Endothelial cell of umbilical vein (primary cell): ENCODE measurements around the gene RENBP. TPM values are rescaled to one million over a fixed set of nuclear protein-coding genes. Genes with fewer than 3 reads are reported as not detected.

Experiments
- BruUV-seq: library from RNA; stranded (reverse); fragments of 400-500 nt; replicated peaks from 2 replicates; lab custom pipeline; 2021; lab: Mats Ljungman, UMichigan
- CTCF ChIA-PET: fragments of 300-600, 350-600 bp; sonication (Branson Sonifier 250); formaldehyde crosslinking; loops from one replicate; lab custom pipeline; 2021; ENCODE audit warnings: antibody characterized with exemption, inconsistent platforms; lab: Charles Lee
- POLR2A ChIA-PET: fragments of 300-600, 350-600 bp; sonication (Branson Sonifier 250); formaldehyde crosslinking; loops from one replicate; lab custom pipeline; 2021; ENCODE audit warnings: antibody characterized with exemption, inconsistent platforms; lab: Charles Lee
- DNase-seq: peaks from one replicate; pipeline ENCODE4 v3.0.0-alpha.2; 2011; ENCODE audit warnings: low read depth, low spot score
- FAIRE-seq: peaks from 2 replicates; lab custom pipeline; 2011; peaks lifted over from hg19 to GRCh38; lab: Jason Lieb, UNC
- H2AFZ ChIP-seq: 2 replicates; pipeline ENCODE4 v1.6.0; 2012; ENCODE audit warnings: low read depth, low read length, control low read depth, inconsistent platforms
- H3K27ac ChIP-seq: 2 replicates; pipeline ENCODE4 v1.5.1; 2011; ENCODE audit warnings: low read depth, mild to moderate bottlenecking, control low read depth, low read length, moderate library complexity; ENCODE audit not compliant: insufficient read depth
- H3K27me3 ChIP-seq, 2 experiments: 2 replicates each; pipeline versions ENCODE4 v1.6.0 to v1.6.1; 2011; ENCODE audit warnings: low read length in 2 of 2, mixed read lengths in 1 of 2; ENCODE audit not compliant: control insufficient read depth in 2 of 2, insufficient read depth in 2 of 2
- H3K36me3 ChIP-seq, 2 experiments: 2 replicates in 1 of 2; 3 replicates in 1 of 2; pipeline ENCODE4 v1.5.1; 2011; ENCODE audit warnings: low read length in 2 of 2, mild to moderate bottlenecking in 1 of 2, moderate library complexity in 1 of 2; ENCODE audit not compliant: control insufficient read depth in 2 of 2, insufficient read depth in 2 of 2; ENCODE audit errors: extremely low read depth in 1 of 2
- H3K4me1 ChIP-seq: 3 replicates; pipeline ENCODE4 v1.5.1; 2011; ENCODE audit warnings: mild to moderate bottlenecking, low read length; ENCODE audit not compliant: control insufficient read depth, insufficient read depth; ENCODE audit errors: extremely low read depth
- H3K4me2 ChIP-seq: 2 replicates; pipeline ENCODE4 v1.6.1; 2011; ENCODE audit warnings: low read length, control low read depth, mixed read lengths; ENCODE audit not compliant: insufficient read depth
- H3K4me3 ChIP-seq, 3 experiments: fragments of 200-600 bp in 1 of 3; sonication (generic), shearing (Covaris generic) in 1 of 3; replicated peaks in 1 of 3; 2 replicates each; pipeline ENCODE4 v1.5.1; 2011 to 2016; ENCODE audit warnings: control low read depth in 3 of 3, low read length in 3 of 3, mild to moderate bottlenecking in 2 of 3, inconsistent platforms in 1 of 3, low read depth in 1 of 3, moderate library complexity in 1 of 3; ENCODE audit not compliant: insufficient read depth in 1 of 3
- H3K79me2 ChIP-seq: 2 replicates; pipeline ENCODE4 v1.6.0; 2012; ENCODE audit warnings: low read length, inconsistent platforms; ENCODE audit not compliant: control insufficient read depth, insufficient read depth
- H3K9ac ChIP-seq: replicated peaks from 2 replicates; pipeline ENCODE3; 2011; ENCODE audit warnings: low read length, control low read depth; ENCODE audit not compliant: insufficient read depth; ENCODE audit errors: extremely low read depth
- H3K9me1 ChIP-seq: replicated peaks from 3 replicates; pipeline ENCODE4 v1.6.0; 2011; ENCODE audit warnings: mild to moderate bottlenecking, low read length; ENCODE audit not compliant: control insufficient read depth, insufficient read depth; ENCODE audit errors: extremely low read depth
- H3K9me3 ChIP-seq: replicated peaks from 2 replicates; pipeline ENCODE4 v1.5.1; 2012; ENCODE audit warnings: low read length, inconsistent platforms; ENCODE audit not compliant: control insufficient read depth, insufficient read depth
- H4K20me1 ChIP-seq: replicated peaks from 2 replicates; pipeline ENCODE3; 2011; ENCODE audit warnings: mild to moderate bottlenecking, low read length; ENCODE audit not compliant: control insufficient read depth, insufficient read depth; ENCODE audit errors: extremely low read depth
- CTCF ChIP-seq, 2 donors: IDR thresholded peaks; 1 replicate in 1 of 2; 2 replicates in 1 of 2; pipeline ENCODE4 v1.5.1; 2011; ENCODE audit warnings: low read length in 2 of 2, mild to moderate bottlenecking in 2 of 2, moderate library complexity in 2 of 2, control low read depth in 1 of 2, inconsistent platforms in 1 of 2, low read depth in 1 of 2; ENCODE audit not compliant: insufficient read depth in 1 of 2; ENCODE audit errors: extremely low read depth in 1 of 2
- EZH2 ChIP-seq: IDR thresholded peaks from 2 replicates; pipeline ENCODE4 v1.6.1; 2012; ENCODE audit warnings: borderline replicate concordance, low read depth, mild to moderate bottlenecking, moderate library complexity, low read length, inconsistent platforms; ENCODE audit not compliant: severe bottlenecking
- FOS ChIP-seq: IDR thresholded peaks from 2 replicates; pipeline ENCODE4 v1.6.1; 2011; ENCODE audit warnings: mild to moderate bottlenecking, low read length, moderate library complexity, borderline replicate concordance; ENCODE audit not compliant: insufficient read depth
- GATA2 ChIP-seq: IDR thresholded peaks from 2 replicates; pipeline ENCODE4 v1.7.0; 2011; ENCODE audit warnings: low read depth, mild to moderate bottlenecking, moderate library complexity, mixed read lengths, low read length; ENCODE audit not compliant: insufficient read length, insufficient read depth
- JUN ChIP-seq: IDR thresholded peaks from 2 replicates; pipeline ENCODE4 v1.6.1; 2011; ENCODE audit warnings: borderline replicate concordance, low read depth; ENCODE audit not compliant: insufficient read length, insufficient read depth
- MAX ChIP-seq: IDR thresholded peaks from 2 replicates; pipeline ENCODE4 v1.6.1; 2011; ENCODE audit not compliant: insufficient read depth, insufficient read length
- MYC ChIP-seq: IDR thresholded peaks from one replicate; pipeline ENCODE4 v1.6.1; 2011; ENCODE audit warnings: mild to moderate bottlenecking, low read depth, low read length
- POLR2A ChIP-seq: IDR thresholded peaks from 2 replicates; pipeline ENCODE4 v1.6.1; 2012; ENCODE audit warnings: low read depth, mild to moderate bottlenecking, control low read depth, low read length
- POLR2AphosphoS5 ChIP-seq: IDR thresholded peaks from 2 replicates; pipeline ENCODE4 v1.6.1; 2012; ENCODE audit warnings: low read depth, mild to moderate bottlenecking, control low read depth, low read length, moderate library complexity; ENCODE audit not compliant: insufficient read depth
- dilution Hi-C: fragments of 300-500 bp; cut with MboI; formaldehyde crosslinking; loops from one replicate; pipeline ENCODE4 v1.15.0; 2019; ENCODE audit warnings: low sequenced_read_pairs; ENCODE audit not compliant: extremely low pct_ligation_motif_present
- intact Hi-C: fragments of 100-400 bp; cut with micrococcal nuclease; formaldehyde crosslinking; loops from one replicate; pipeline ENCODE4 v1.10.0; 2022
- polyA plus RNA-seq, 4 experiments: library from polyadenylated mRNA; depleted of rRNA in 3 of 4; stranded (reverse) in 3 of 4; unstranded in 1 of 4; fragments of >200 nt; gene quantifications; 2 replicates each; pipeline versions ENCODE4 v1.2.1 to v1.2.3, GENCODE V29; 2011 to 2012; ENCODE audit warnings: missing spikeins in 1 of 4
- total RNA-seq: library from RNA; stranded (reverse); gene quantifications from 2 replicates; pipeline ENCODE4 v1.2.3, GENCODE V29; 2021

Gene RENBP
- total and polyA plus RNA-seq, 2 donors (not counting 3 experiments of a cell fraction or from before 2014, with no cell fraction given), result 8.0 to 16.0 TPM

DNA sequence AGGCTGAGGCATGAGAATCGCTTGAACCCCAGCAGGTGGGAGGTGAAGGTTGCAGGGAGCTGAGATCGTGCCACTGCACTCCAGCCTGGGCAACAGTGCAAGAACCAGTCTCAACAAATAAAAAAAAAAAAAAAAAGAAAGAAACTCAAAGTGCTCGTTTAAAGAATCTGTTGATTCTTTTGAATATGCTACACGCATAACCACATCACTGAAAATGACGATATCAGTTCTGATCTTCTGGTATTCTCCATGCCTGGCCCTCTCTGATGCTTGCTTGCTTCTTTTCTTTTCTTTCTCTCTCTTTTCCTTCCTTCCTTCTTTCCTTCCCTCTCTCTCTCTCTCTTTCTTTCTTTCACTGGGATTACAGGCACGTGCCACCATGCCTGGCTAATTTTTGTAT lies 32.6 kb downstream of the RENBP start:
- H3K4me3 ChIP-seq, result no peak overlapping the region
- no peaks in the 10 kb centered on the region for H3K9me3 ChIP-seq
- intact Hi-C loops (no loop called here), dilution Hi-C loops (no loop called here)
- H3K36me3 ChIP-seq, result no peaks in the 10 kb centered on the region
- no peaks in the 10 kb centered on the region for H3K9me1 ChIP-seq
- TF ChIP-seq JUN (no peak), EZH2 (no peak), MAX (no peak)
- BruUV-seq, result no TSS peak
- no peaks in the 10 kb centered on the region for H4K20me1 ChIP-seq
- ChIA-PET CTCF (interaction anchor here (0.7 to 1.7 kb wide), 4 partner anchors 11 to 103 kb away, joined by 3 to 10 read pairs (median 4); no protein-coding TSS in a partner anchor), POLR2A (no interaction called here)
- H3K27me3 ChIP-seq, result no peaks in the 10 kb centered on the region
- FAIRE-seq (no peak), DNase-seq (no peak)
- no peaks in the 10 kb centered on the region for H3K79me2 ChIP-seq
- no peak overlapping the region for H3K9ac ChIP-seq
- no peaks in the 10 kb centered on the region for H3K4me1 ChIP-seq
- no peak overlapping the region for H3K27ac ChIP-seq
- H2AFZ ChIP-seq, result no peak overlapping the region
- H3K4me2 ChIP-seq, result no peak overlapping the region

DNA sequence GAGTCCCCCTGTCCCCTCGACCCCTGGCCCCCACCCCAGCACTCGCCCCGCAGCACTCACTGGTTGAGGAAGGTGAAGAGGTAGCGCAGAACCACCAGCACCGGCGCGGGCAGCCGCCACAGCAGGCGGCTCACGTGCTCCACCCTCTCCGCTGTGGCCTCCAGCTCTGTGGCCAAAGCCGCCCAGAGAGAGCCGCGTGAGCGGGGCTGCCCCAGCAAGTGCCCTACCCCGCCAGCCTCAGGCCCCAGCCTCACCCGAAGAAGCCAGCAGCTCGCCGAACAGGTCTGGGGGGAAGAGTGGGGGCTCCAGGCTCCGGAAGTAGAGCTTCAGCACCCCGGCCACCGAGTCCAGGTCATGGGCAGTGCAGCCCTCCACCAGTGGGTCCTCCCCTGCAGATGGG lies 34.0 kb downstream of the RENBP start:
- Histone ChIP-seq H3K9me3 (no peaks in the 10 kb centered on the region), H3K36me3 (no peaks in the 10 kb centered on the region), H3K4me1 (no peaks in the 10 kb centered on the region), H3K79me2 (no peaks in the 10 kb centered on the region), H3K27ac (no peak overlapping the region), H3K27me3 (no peaks in the 10 kb centered on the region), H3K9me1 (no peaks in the 10 kb centered on the region), H3K4me3 (no peak overlapping the region), H3K4me2 (no peak overlapping the region), H4K20me1 (no peaks in the 10 kb centered on the region), H2AFZ (no peak overlapping the region), H3K9ac (no peak overlapping the region)
- FAIRE-seq (no peak), DNase-seq (no peak)
- dilution Hi-C loops (no loop called here), intact Hi-C loops (no loop called here)
- no peak for TF ChIP-seq MAX
- no peak for TF ChIP-seq CTCF (IDR thresholded peaks at IDR 0.05; ENCODE audit: extremely low read depth in 1 of 2, insufficient read depth in 1 of 2, low read depth in 1 of 2, low read length in 2 of 2)
- TF ChIP-seq POLR2AphosphoS5, result no peak
- TF ChIP-seq POLR2A, result no peak
- TF ChIP-seq EZH2, result no peak
- TF ChIP-seq GATA2, result no peak
- no peak for TF ChIP-seq FOS
- TF ChIP-seq MYC, result no peak
- TF ChIP-seq JUN, result no peak
- no TSS peak for BruUV-seq
- ChIA-PET CTCF (interaction anchor here (1.0 to 1.7 kb wide), 4 partner anchors 11 to 37 kb away, joined by 3 to 10 read pairs (median 4); no protein-coding TSS in a partner anchor), POLR2A (no interaction called here)
